ENCODE results near the gene MYO18A.

- TF ChIP-seq CTCF (IDR thresholded peaks at IDR 0.05) (no peak), POLR2A (IDR thresholded peaks at IDR 0.05) (no peak)
These were observed 23.4 kb downstream of the MYO18A start for GRCh38 chr17:29156781-29157180.
